ENCODE measurements around the gene ABHD12B.
A peak's percentile ranks its signal among the peaks of the same experiment; 100 is the strongest.
"Not testable (repeated sequence)": the region's sequence is repeated elsewhere in the genome, so short reads cannot be mapped to it uniquely, and the experiment has no call there.

Gene ABHD12B

DNA sequence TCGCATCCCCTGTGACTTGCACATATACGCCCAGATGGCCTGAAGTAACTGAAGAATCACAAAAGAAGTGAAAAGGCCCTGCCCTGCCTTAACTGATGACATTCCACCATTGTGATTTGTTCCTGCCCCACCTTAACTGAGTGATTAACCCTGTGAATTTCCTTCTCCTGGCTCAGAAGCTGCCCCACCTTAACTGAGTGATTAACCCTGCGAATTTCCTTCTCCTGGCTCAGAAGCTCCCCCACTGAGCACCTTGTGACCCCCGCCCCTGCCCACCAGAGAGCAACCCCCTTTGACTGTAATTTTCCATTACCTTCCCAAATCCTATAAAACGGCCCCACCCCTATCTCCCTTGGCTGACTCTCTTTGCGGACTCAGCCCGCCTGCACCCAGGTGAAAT, 24.6 kb downstream of the ABHD12B start:
- DNase-seq (ENCODE audit: low read depth): not testable (repeated sequence)

DNA sequence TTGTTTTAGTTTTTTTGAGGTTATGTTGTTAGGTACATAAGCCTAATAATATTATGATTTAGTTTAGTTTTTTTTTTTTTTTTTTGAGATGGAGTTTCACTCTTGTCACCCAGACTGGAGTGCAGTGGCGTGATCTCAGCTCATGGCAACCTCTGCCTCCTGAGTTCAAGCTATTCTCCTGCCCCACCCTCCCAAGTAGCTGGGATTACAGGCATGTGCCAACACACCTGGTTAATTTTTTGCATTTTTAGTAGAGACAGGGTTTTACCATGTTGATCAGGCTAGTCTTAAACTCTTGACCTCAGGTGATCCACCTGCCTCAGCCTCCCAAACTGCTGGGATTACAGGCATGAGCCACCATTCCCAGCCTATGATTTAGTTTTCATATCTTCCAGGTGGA, 25.2 kb downstream of the ABHD12B start:
- not testable (repeated sequence) for DNase-seq (ENCODE audit: low read depth)

DNA sequence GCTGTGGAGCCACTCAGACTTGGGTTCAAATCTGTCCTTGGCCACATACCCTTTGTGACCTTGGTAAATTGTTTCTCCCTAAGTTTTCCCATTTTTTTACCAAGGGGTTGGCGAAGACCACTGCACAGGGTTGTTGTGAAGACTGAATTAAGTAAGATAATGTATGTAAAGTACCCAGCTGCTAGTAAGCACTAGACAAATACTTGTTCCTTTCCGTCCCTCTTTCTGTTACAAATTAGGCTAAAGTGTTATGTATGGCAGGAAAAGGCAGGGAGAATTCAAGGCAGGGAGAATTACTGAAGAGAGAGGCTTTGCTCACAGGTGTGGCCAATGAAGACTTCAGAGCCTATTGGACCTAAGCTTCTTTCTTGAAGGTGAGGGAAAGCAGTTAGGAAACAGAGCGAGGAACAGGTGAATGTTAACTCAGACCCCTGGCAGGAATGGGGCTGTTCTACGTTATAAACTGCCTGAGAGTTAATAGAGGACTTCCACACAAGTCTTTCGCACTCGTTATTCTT, 25.9 kb downstream of the ABHD12B start:
- no peak for DNase-seq (ENCODE audit: low read depth)

DNA sequence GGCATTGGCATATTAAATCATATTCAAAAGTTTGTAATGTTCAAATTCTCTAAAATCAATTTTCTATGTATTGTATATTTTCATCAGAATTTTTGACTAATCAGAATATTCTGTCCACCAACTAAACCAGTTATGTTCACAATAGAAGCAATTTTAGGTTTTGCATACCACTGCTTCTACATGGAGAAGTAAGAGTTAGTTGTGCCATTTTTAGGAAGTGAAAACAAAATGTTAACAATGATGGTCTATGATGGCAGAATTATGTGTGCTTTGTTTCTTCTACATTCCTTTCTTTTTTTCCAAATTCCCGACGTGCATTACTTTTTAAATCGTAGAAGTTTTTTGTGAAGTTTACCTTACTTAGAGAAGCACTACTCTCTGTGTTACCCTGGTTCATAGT, 29.5 kb downstream of the ABHD12B start:
- DNase-seq (ENCODE audit: low read depth): no peak

DNA sequence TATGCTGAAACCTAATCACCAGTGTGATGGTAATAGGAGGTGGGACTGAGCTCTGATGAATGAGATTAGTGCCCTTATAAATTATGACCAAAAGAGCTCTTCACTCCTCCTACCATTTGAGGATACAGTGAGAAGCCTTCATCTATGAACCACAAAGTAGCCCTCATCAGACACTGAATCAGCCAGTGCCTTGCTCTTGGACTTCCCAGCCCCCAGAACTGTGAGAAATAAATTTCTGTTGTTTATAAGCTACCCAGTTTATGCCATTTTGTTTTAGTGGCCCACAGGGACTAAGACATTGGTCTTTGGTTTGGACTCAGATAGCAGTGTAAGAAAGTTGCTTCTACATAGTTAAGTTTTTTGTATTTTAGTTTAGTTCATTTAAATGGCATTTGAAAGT, 32.9 kb downstream of the ABHD12B start:
- no peak for DNase-seq (ENCODE audit: low read depth)

DNA sequence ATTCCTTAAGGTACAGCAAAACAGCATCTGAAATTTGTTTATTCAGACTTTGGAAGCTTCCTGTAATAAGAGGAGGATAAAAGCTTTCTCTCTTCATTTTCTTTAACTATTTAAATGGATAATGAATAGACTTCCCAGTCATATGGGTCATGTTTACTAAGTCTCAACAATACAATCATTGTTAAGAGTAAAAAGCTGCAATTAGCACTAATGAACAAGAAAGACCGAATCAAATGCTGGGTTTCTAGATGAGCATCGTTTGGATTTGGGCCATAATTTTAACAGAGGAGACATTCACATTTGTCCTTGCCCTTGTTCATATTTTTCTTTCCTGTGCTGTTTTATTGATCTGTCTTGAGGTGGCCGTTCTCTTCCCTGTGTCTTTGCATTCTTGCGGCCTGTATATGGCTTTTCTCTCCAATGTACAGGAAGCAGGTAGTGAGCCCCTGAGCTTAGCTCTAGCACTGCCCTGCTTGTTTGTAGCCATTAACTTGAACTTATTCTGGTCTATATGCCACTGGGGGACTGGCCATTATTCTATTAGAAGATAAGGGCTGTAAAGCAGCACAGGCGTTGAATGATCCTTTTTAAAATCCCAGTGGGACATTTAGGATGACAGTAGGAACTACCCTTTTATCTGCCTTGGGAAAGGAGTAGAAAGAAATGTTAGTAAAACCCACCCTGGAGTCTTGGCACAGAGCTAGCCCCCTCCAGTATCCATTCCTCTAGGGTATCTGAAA, 34.6 kb downstream of the ABHD12B start:
- no peak for DNase-seq (ENCODE audit: low read depth)

DNA sequence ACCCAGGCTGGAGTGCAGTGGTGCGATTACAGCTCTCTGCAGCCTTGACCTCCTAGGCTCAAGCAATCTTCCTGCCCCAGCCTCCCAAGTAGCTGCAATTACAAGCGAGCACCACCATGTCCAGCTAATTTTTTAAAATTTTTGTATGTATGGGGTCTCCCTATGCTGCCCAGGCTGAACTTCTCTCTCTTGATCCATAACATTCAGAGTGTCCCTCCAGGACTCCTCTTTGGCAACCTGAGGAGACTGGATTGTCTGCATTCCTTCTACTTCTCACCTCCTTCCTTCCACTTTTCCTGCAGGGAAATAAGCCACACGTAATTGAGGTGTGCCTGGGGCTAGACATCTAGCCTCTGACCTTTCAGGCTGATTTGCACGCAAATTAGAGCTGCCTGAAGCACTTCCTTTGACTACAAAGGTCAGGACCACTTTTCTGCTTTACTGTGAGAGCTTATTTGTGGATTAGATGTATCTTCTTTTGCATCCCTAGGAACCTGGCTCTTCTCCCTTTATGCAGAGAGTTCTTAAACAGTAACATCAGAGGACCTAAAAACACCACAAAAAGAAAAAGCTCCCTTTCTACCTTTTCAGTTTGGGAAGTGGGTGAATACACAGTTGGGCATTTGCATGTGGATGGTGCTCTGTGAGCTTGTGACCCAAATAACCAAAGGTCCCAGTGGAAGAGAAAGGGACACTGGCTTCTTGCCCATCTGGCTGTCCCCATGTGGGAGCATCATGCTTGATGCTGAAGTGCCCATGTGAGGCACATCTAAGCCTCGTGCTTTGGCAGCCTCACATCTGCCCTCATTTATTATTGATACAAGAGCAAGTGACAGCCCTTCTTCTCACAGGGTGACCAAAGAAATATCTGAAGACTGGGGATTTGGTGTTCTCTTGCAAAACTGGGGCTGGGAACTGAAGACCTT, 38.9 kb downstream of the ABHD12B start:
- DNase-seq (ENCODE audit: low read depth): no peak

DNA sequence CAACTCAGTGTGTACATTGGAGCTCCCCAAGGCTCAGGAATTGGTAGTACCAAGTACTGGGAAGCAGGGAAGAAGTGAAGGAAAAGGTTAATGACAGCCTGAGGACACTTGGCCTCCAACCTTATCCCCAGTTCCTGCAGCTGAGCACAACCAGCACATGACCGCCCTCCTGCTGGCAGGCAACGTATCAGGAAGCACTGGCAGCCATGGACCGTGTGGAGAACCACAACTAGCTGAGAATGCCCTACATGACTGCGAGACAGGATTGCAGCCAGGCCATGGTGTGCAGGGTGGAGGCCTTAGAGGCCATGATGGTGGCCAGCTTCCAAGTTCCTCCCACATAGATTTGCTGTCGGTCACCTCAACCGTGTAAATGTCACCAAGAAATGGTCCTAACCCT, 45.6 kb downstream of the ABHD12B start:
- DNase-seq (ENCODE audit: low read depth): no peak

DNA sequence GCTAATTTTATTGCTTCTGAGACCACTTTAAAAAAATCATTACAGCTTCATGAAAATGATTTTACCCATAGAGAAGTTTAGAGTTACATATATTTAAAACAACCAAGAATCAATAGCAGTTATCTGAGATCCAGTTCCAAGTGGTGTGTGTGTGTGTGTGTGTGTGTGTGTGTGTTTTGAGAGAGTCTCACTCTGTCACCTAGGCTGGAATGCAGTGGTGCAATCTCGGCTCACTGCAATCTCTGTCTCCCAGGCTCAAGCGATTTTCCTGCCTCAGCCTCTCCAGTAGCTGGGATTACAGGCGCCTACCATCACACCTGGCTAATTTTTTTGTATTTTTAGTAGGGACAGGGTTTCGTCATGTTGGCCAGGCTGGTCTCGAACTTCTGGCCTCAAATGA, 47.7 kb downstream of the ABHD12B start:
- peak; percentile 26 for DNase-seq (ENCODE audit: low read depth)

DNA sequence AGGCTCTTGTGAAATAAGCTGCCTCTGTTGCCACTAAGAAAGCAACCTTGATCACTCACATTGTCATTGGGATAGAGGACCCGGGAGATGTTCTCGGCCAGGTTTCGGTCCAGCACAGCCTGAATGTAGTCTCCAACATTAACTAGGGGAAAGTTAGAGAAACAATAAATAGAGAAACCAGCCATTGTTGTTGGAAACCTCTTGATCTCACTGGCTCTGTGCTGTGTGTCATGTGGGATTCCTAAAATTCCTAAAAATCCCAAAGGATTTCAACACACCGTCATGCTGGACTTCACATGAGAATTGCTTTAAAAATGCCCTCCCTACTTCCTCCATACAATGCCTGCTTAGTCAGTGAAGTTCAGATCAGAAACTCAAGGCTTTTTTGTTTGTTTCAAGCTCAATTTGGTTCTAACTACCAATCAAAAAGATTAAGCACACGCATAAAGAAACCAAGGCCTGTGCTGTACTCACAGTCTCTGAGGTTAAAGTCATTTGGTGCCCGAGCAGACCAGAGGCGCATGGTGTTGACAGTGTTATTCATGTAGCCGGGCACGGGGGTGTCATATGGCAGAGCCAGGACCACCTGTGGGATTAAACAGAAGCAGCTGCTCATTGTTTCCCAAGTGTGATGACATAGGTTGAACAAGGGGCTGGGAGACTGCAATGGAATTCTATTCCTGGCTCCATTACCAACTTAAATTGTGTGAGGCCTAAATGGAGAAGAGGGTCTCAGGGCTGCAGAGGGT, 48.8 kb downstream of the ABHD12B start:
- DNase-seq (ENCODE audit: low read depth): peak; percentile 92

DNA sequence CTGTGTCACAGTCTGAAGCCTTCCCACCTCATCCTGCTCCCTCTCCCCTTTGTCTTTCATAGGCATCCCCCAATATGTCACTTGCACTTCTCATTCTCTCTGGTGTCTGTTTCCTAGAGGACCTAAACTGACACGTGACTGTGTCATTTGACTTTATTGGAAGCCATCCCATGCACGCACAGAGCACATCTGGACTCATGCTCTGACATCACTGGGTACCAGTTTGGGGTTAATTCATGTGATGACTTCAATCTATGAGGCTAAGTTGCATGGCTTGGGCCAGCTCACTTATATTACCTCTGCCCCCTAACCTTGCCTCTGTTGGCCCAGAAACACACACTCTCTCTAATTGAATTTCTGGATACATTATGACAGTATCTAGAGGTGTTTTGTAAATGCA, 51.0 kb downstream of the ABHD12B start:
- no peak for DNase-seq (ENCODE audit: low read depth)

DNA sequence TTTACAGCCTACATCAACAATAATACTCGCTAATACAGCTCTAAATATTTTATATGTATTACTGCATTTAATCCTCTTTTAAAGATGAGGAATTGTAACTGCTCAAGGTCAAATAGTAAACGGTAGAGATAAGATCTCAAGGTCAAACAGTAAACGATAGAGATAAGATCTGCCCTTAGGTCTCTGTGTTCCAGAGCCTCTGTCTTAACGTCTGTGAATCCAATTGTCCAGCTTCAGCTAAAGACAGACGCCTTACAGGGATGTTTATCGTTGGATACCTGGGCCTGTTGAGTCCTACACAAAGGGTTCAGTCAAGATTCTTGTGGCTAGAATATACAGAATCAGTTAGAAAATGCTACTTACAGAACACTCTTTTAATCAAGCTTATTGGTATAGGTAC, 52.4 kb downstream of the ABHD12B start:
- DNase-seq (ENCODE audit: low read depth): no peak

DNA sequence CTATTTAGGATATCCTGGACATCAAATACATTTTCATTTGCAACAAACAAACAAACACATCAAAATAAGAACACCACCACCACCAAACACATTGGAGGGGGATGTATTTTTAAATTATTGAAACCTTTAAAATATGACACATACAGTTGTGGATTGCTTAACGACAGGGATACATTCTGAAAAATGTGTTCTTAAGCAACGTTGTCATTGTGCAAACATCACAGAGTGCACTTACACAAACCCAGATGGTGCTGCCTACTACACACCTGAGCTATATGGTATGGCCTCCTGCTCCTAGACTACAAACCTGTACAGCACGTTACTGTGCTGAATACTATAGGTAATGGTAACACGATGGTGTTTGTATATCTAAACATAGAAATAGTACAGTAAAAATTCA, 53.0 kb downstream of the ABHD12B start:
- no peak for DNase-seq (ENCODE audit: low read depth)

DNA sequence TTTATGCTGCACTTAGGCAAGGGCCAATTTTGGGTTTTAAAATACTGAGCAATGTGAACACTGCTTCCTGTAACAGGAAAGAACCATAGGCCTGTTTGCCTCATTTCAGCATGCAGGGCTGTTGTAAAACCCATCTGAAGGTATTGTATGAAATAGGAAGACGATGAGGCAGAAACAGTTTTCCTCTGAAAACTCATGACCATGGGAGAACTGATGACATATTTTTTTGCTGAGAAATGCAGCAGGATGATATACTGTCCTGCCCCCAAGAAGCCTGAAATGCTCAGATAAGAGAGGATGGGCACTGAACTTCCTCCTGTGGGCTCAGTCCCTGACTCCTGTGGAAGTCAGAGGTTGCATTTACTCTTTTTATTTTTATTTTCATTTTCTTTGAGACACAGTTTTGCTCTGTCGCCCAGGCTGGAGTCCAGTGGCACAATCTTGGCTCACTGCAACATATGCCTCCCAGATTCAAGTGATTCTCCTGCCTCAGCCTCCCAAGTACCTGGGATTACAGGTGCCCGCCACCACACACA, 55.1 kb downstream of the ABHD12B start:
- DNase-seq (ENCODE audit: low read depth): no peak

DNA sequence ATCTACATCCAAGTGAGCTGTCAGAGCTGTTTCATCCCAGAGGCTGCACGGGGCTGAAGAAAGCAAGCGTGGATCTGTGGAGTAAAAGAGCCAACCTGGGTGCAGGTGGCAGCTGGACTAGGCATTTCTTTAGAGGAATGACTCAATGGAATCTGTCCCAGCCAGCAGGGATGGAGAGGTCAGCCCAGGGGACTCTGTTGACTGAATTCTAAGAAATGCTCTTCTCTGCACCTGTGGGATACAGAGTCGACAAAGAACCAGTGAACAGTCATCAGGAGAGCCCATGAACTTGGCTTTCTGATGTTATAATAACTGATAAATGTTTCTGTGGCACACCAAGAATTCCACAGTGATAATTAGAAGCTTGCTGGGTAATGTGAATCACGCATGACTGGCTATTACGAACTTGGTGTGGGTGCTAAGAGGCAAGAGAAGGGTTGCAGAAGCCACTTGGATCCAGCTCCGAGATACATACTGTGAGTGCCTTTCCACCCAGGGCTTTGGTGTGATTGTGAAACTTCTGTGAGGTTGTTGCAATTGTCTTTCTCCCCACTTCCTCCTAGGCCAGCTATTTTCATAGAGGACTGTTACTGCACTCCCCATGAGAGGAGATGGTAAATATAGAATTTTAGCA, 56.3 kb downstream of the ABHD12B start:
- DNase-seq (ENCODE audit: low read depth): peak; percentile 87

DNA sequence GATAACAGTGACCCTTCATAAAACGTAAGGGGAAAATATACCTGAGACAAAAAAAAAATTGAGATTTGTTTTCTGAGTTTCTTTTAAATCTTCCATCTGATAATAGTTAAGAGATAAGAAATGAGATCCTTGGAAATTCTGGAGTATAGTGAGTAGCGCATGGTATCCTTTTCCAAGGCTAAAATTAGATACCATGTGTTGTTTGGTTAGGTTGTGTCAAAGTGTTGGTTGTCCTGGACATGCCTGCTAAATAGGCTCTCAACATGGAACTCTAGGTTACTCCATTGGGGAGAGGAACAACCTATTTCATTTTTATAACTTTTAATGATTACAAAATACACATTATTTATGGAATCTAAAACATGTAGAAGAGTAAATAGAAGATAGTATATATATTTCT, 57.7 kb downstream of the ABHD12B start:
- no peak for DNase-seq (ENCODE audit: low read depth)

DNA sequence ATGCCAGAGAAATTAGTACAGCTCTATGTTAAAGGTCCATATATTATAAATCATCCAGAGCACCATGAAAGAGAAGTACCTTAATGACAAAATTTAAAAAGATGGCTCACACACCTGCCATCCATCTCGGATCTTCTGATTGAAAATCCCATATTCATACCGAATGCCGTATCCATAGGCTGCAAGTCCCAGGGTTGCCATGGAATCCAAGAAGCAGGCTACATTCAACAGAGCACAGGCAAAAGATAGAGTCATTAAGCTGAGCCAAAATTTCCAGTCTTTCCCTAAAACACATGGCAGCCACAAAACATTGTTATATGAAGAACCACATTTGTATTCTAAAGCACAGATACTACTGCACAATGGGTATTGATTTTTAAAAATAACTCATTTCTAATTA, 59.7 kb downstream of the ABHD12B start:
- DNase-seq (ENCODE audit: low read depth): no peak

DNA sequence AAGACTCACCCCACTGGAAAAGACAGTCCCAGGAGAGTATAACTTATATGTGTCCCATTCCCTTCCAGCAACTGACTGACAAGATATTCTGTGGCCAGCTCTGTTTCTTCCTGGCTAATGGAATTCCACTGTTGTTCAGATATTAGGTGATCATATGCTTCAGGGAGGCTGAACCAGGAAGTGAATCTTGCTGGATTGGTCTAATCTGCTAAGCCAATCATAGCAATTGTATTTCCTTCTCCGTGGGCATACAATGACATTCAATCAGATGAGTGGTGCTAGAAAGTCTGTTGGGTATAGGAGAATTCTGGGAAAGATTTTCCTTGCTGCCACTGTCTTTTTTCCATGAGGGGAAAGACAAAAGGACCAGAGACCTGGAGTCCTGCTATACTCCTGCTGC, 60.3 kb downstream of the ABHD12B start:
- DNase-seq (ENCODE audit: low read depth): no peak

DNA sequence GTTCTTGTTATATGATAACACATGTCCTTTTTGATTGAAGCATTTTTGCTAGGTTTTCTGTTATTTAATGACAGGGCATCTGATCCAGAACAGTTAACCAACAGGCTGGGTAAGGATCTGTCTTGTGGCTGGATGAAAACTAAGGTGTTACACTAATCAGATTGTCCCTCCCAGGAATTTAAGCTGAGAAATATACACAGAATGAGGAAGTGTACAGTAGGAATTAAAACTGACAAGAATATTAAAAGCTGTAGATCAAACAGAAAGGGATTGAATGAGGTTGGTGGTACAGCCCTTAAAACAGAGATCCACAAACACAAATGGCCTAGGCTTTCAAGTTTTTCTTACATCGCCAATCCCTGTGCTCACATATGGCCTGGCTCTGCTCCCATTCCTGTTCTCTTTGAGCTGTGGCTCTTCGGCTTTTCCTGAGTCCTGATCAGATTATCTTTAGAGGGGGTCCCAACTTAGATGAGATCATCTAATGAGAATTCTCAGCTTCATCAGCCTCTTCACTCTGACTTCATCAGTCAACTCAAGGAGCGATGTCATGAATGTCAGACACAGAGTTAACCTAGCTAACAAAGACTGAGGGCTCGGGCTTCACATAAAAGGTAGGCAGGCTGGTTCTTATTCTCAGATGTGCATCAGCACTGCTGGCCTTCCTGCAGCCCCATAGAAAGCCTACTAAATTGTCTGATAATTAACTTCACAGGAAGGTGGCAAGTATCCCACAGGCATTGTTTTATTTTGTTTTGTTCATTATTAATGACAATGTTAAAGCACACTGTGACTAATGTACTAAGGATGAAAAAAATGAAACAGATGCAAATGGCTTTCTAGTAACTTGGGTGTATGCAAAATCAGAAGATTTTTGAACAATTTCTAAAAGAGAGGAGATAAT, 61.0 kb downstream of the ABHD12B start:
- DNase-seq (ENCODE audit: low read depth): no peak
